Hepatocyte (in vitro differentiated cells): Measurements from ENCODE around the gene ATF7IP2. TPM values are rescaled to one million over a fixed set of nuclear protein-coding genes. Genes with fewer than 3 reads are reported as not detected.
A peak's percentile ranks its signal among the peaks of the same experiment; 100 is the strongest.
"Not testable (repeated sequence)": the region's sequence is repeated elsewhere in the genome, so short reads cannot be mapped to it uniquely, and the experiment has no call there.

Experiments used
- DNase-seq: peaks from one replicate; pipeline ENCODE4 v3.0.0-alpha.2; 2016; ENCODE audit warnings: low spot score
- H2AFZ ChIP-seq: fragments of 200-600 bp; sonication (generic); 2 replicates; pipeline ENCODE4 v1.6.0; 2016; ENCODE audit warnings: antibody characterized with exemption, mild to moderate bottlenecking
- H3K27ac ChIP-seq: fragments of 200-600 bp; sonication (generic); 2 replicates; pipeline ENCODE4 v1.5.1; 2016; ENCODE audit warnings: mild to moderate bottlenecking
- H3K27me3 ChIP-seq: fragments of 200-600 bp; sonication (generic); 2 replicates; pipeline ENCODE4 v1.6.1; 2016
- H3K36me3 ChIP-seq: fragments of 200-600 bp; sonication (generic); replicated peaks from 2 replicates; pipeline ENCODE4 v1.5.1; 2016; ENCODE audit warnings: low read depth; ENCODE audit not compliant: insufficient read depth
- H3K4me1 ChIP-seq: fragments of 200-600 bp; sonication (generic); 2 replicates; pipeline ENCODE4 v1.5.1; 2016; ENCODE audit warnings: mild to moderate bottlenecking, moderate library complexity; ENCODE audit not compliant: insufficient read depth
- H3K4me2 ChIP-seq: fragments of 200-600 bp; sonication (generic); 2 replicates; pipeline ENCODE4 v1.6.0; 2016
- H3K4me3 ChIP-seq: fragments of 200-600 bp; sonication (generic); 2 replicates; pipeline ENCODE4 v1.5.1; 2016; ENCODE audit warnings: mild to moderate bottlenecking
- H3K79me2 ChIP-seq: fragments of 200-600 bp; sonication (generic); 2 replicates; pipeline ENCODE4 v1.6.0; 2017; ENCODE audit warnings: mild to moderate bottlenecking
- H3K9me2 ChIP-seq: fragments of 200-600 bp; sonication (generic); replicated peaks from 2 replicates; pipeline ENCODE4 v1.6.0; 2017; ENCODE audit warnings: mild to moderate bottlenecking; ENCODE audit not compliant: insufficient read depth
- H3K9me3 ChIP-seq: fragments of 200-600 bp; sonication (generic); 2 replicates; pipeline ENCODE4 v1.5.1; 2016; ENCODE audit warnings: low read depth, mild to moderate bottlenecking
- H4K20me1 ChIP-seq: fragments of 200-600 bp; sonication (generic); 2 replicates; pipeline ENCODE4 v1.6.0; 2016; ENCODE audit warnings: mild to moderate bottlenecking; ENCODE audit not compliant: insufficient read depth, poor library complexity, severe bottlenecking
- CTCF ChIP-seq: fragments of 200-600 bp; sonication (generic); IDR thresholded peaks from 2 replicates; pipeline ENCODE4 v1.5.1; 2016; ENCODE audit warnings: antibody characterized with exemption, mild to moderate bottlenecking; ENCODE audit not compliant: poor library complexity
- EZH2 ChIP-seq: fragments of 200-600 bp; sonication (generic); IDR thresholded peaks from 2 replicates; pipeline ENCODE4 v1.6.1; 2016; ENCODE audit warnings: antibody characterized with exemption, mild to moderate bottlenecking, borderline replicate concordance
- EZH2phosphoT487 ChIP-seq: fragments of 200-600 bp; sonication (generic); IDR thresholded peaks from one replicate; pipeline ENCODE4 v1.6.1; 2018; ENCODE audit warnings: antibody characterized with exemption, mild to moderate bottlenecking, low read depth, moderate library complexity; ENCODE audit not compliant: unreplicated experiment, severe bottlenecking
- WGBS: methylation state at CpG from one replicate; pipeline ENCODE4 v1.1.6; 2016; ENCODE audit warnings: low lambda C conversion rate; ENCODE audit errors: missing lambda C conversion rate; 5-methylcytosine and 5-hydroxymethylcytosine counted together
- polyA plus RNA-seq: library from polyadenylated mRNA; unstranded; fragments of >200 nt; fragmentation: Nextera tagmentation; extraction: Ambion mirVana; gene quantifications from 2 replicates; pipeline ENCODE4 v1.2.1, GENCODE V29; 2016
- total RNA-seq: library from RNA; depleted of rRNA; stranded (reverse); fragments of >200 nt; gene quantifications from 2 replicates; pipeline ENCODE4 v1.2.3, GENCODE V29; 2014

Gene ATF7IP2
- total and polyA plus RNA-seq, 2 experiments from 2014 or later: 58.3 to 68.7 TPM

DNA sequence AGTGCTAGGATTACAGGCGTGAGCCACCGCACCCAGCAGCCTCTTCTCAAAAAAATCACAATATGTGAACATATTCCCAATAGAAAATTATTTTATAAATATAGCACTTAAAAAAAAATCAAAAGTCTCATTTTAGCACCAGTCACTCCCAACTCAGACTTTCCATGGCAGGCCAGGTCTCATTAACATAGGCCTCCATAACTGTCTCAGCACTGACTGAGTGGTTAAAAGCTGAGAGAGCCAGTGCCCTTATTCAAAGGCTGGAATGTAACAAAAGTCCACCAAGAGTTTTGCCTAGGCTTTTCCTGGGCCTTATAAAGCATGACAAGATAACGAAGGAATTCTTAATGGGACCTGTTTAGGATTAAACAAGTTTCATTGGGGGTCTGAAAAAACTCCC lies 114.7 kb downstream of the ATF7IP2 start:
- no peak overlapping the region for H2AFZ ChIP-seq
- no peak overlapping the region for H3K4me3 ChIP-seq
- no peaks in the 10 kb centered on the region for H3K9me3 ChIP-seq
- H3K79me2 ChIP-seq: no peaks in the 10 kb centered on the region
- H4K20me1 ChIP-seq: no peaks in the 10 kb centered on the region
- H3K4me1 ChIP-seq: no peaks in the 10 kb centered on the region
- TF ChIP-seq EZH2phosphoT487 (no peak), CTCF (no peak), EZH2 (no peak)
- 92% methylated on average over 3 of the region's 3 CpGs for WGBS
- no peak for DNase-seq
- H3K27ac ChIP-seq: no peak overlapping the region
- no peaks in the 10 kb centered on the region for H3K36me3 ChIP-seq
- no peaks in the 10 kb centered on the region for H3K27me3 ChIP-seq
- no peaks in the 10 kb centered on the region for H3K9me2 ChIP-seq
- H3K4me2 ChIP-seq: no peak overlapping the region

DNA sequence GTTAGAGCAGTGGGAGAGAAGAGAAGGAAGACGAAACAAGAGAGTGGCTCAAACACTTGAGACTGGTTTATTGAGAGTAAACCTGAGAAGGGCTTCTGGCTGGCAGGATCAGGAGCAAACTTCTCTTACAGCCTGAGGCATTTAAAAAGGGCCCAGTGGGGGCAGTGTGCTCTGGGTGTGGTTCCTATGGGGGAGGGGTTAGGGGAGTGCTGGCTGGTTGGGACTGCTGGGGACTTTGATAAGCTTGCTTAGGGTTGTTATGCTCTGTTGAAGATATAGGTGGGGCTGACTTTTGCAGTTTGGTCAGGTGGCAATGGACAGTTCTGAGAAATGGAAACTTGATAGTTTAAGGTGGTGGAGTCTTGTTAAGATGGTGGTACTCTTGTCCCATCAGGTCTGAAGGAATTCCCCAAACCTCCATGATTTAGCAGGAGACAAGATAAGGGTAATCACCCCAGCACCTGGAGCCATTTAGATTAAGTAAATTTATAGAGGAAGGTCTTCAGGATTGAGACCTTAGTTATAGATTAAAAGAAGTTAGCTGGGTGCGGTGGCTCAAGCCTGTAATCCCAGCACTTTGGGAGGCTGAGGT lies 115.3 kb downstream of the ATF7IP2 start:
- no peaks in the 10 kb centered on the region for H3K4me1 ChIP-seq
- H2AFZ ChIP-seq: no peak overlapping the region
- H3K9me3 ChIP-seq: no peaks in the 10 kb centered on the region
- no peaks in the 10 kb centered on the region for H3K27me3 ChIP-seq
- no peak overlapping the region for H3K4me3 ChIP-seq
- no peaks in the 10 kb centered on the region for H4K20me1 ChIP-seq
- WGBS: 95% methylated on average over 2 of the region's 2 CpGs
- no peak overlapping the region for H3K27ac ChIP-seq
- no peak for DNase-seq
- H3K36me3 ChIP-seq: no peaks in the 10 kb centered on the region
- no peak for TF ChIP-seq EZH2
- TF ChIP-seq CTCF: no peak
- TF ChIP-seq EZH2phosphoT487: no peak
- H3K79me2 ChIP-seq: no peaks in the 10 kb centered on the region
- H3K9me2 ChIP-seq: no peaks in the 10 kb centered on the region
- H3K4me2 ChIP-seq: no peak overlapping the region

DNA sequence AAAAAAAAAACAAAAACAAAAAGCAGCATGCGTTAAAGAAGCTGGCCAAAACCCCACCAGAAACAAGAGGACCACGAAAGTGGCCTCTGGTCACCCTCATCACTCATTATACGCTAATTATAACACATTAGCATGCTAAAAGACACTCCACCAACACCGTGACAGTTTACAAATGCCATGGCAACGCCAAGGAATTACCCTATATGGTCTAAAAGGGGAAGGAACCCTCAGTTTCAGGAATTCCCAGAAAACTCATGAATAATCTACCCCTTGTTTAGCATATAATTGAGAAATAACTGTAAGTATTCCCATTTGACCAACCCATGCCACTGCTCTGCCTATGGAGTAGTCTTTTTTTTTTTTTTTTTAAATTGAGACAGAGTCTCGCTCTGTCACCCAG lies 116.9 kb downstream of the ATF7IP2 start:
- Histone ChIP-seq H3K9me2 (no peaks in the 10 kb centered on the region), H3K27ac (no peak overlapping the region), H2AFZ (no peak overlapping the region), H3K79me2 (no peaks in the 10 kb centered on the region), H4K20me1 (no peaks in the 10 kb centered on the region), H3K9me3 (no peaks in the 10 kb centered on the region), H3K4me3 (no peak overlapping the region), H3K36me3 (no peaks in the 10 kb centered on the region), H3K27me3 (no peaks in the 10 kb centered on the region), H3K4me1 (no peaks in the 10 kb centered on the region), H3K4me2 (no peak overlapping the region)
- no peak for TF ChIP-seq EZH2phosphoT487
- TF ChIP-seq EZH2: no peak
- TF ChIP-seq CTCF: no peak
- 87% methylated on average over 6 of the region's 6 CpGs for WGBS
- no peak for DNase-seq

DNA sequence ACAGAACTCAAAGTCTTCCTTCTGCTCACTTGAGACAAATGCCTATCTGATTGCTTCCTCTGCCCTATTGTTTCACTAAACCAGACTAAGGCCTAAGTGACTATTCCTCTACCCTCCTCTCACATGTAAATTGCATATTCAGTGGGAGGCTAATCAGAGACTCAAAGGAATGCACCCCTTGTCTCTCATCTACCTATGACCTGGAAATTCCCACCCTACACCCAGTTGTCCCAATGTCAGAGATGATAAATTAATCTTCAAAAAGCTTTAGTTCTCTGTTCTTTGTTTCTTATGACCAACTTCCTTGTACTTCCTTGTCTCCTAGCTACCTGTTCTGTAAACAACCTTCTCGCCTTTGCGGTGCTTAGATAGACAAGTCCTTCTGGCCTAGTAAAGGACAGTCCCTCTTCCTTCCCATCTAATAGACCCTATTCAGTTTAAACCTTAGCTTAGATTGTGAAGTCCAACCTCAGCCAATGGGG lies 118.6 kb downstream of the ATF7IP2 start:
- no peak overlapping the region for H3K4me2 ChIP-seq
- no peaks in the 10 kb centered on the region for H3K9me3 ChIP-seq
- no peak for TF ChIP-seq CTCF
- TF ChIP-seq EZH2phosphoT487: no peak
- TF ChIP-seq EZH2: no peak
- no peaks in the 10 kb centered on the region for H4K20me1 ChIP-seq
- WGBS: 74% methylated on average over 2 of the region's 2 CpGs
- H3K36me3 ChIP-seq: no peaks in the 10 kb centered on the region
- H3K9me2 ChIP-seq: no peaks in the 10 kb centered on the region
- H2AFZ ChIP-seq: no peak overlapping the region
- no peak for DNase-seq
- no peak overlapping the region for H3K4me3 ChIP-seq
- H3K27me3 ChIP-seq: no peaks in the 10 kb centered on the region
- peak overlapping the region; percentile 68 for H3K27ac ChIP-seq
- H3K79me2 ChIP-seq: no peaks in the 10 kb centered on the region
- no peaks in the 10 kb centered on the region for H3K4me1 ChIP-seq

- 58% methylated on average over 3 of the region's 3 CpGs for WGBS
- H3K4me2 ChIP-seq, DNase-seq, H3K4me1 ChIP-seq, H3K79me2 ChIP-seq, H3K36me3 ChIP-seq, H3K9me3 ChIP-seq, H4K20me1 ChIP-seq, H3K4me3 ChIP-seq, H3K27me3 ChIP-seq, H3K9me2 ChIP-seq, H2AFZ ChIP-seq: not testable (repeated sequence)
- H3K27ac ChIP-seq: peak overlapping the region; percentile 18
Observed at GRCh38 chr16:10505286-10505685, 119.4 kb downstream of the ATF7IP2 start.
